NCI-H345 treated with DMSO at 0.1 percent for 48 hours (cell line): ENCODE data around the gene USP24.

Experiments
- DNase-seq: peaks from one replicate; lab custom pipeline; 2025; ENCODE audit not compliant: unreplicated experiment; lab: John Stamatoyannopoulos, UW

Gene USP24

DNA sequence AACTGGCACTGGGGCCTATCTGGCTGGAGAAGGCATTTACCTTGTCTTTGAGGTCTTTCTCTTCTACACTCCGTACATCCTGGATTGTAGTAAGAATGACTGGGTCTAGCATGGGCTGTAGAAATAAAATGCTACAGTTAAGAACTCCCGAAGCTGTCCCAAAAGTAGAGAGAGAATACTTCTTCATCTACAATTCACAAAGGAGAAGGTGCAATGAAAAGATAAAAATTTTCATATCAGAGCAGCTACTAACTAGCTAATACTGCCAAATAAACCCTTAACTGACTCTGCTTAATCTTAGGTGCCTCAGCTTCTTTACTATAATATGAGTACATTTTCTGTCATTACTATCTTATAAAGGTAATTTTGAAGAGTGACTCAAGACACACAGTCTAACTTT is 55.6 kb downstream of the USP24 start:
- DNase-seq: no peak

DNA sequence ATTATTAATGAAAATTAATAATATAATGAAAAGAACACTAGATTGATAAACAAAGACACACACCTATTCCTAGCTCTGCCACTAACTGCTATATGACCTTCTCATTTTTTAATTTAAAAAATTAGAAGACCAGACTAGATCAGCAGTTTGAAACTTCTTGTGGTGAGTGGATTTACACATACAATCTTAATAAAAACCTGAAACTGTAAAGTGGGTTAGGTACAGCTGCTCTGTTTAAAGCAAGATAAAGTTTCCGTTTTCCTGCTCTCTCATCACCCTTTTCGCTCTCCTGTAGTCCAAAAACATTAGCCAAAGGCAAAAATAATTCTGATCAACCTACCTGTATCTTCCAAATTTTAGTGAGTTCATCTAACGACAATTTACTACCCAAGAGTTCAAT is 58.6 kb downstream of the USP24 start:
- no peak for DNase-seq

DNA sequence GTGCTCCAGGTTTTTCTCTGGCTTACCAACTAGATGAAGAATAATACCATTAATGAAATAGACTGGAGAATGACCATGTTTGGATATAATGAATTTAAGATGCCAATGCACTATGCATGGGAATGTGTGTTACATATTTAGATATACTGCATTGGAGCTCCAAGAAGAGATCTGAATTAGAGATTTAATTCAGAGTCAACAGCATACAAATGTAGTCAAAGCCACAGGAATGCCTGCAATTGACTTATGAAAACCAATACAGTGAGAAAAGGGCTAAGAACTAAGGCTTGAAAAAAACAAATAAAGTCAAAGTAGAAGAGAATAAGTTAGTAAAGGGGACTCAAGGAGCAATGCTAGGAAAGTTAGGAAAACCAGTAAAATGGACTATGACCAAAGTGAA is 59.1 kb downstream of the USP24 start:
- no peak for DNase-seq

DNA sequence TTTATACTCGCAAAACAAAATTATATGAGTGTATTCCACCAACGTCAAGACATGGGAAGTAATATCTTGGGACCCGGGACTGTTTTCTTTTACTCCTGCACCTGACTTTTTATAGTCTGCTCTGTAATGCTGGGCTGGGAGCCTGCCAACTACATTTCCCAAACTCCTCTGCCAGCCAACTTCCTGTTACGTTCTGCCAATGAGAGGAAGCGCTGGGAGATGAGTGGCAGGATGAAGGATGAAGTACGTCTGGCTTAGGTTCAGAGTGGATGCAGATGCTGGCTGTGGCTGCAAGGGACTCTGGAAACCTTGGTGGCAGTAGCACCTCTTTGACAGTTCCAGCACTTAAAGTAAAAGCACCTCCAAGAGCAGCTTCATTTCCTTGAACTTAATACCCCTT is 59.6 kb downstream of the USP24 start:
- DNase-seq: no peak

DNA sequence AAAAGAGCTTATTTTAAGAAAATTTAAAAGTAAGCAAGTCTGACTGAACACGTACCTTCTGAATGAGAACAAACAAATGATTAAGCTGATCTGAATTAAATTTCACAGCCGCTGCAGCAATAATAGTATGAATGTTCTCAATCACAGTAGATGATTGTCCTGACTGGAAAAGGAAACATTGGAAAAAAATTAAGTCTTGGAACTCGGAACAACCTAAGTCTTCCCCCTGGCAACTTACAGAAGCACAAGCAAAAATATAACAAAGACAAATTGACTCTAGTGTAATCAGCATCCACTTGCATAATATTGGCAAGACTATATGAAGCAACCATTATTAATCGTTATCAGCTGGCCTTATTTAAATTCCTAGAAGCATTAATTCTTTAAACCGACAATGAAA is 60.5 kb downstream of the USP24 start:
- no peak for DNase-seq

DNA sequence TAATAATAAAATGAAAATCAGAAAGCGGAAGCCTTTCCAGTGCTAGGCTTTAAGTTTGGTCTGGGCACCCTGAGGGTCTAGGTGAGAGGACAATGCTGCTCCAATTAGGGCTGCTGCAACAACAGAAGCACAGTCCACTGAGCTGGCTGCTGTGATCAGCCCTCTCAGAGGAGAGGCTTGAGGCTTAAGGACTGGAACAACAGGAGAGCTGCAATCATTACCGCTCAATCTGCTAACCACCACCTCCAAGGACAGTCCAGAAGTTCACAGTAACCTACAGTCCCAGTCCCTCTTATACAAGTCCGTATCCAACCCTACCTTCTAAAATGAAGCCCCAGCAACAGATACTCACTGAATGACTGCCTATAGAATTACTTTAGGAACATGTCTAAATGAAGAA is 62.1 kb downstream of the USP24 start:
- DNase-seq: no peak

DNA sequence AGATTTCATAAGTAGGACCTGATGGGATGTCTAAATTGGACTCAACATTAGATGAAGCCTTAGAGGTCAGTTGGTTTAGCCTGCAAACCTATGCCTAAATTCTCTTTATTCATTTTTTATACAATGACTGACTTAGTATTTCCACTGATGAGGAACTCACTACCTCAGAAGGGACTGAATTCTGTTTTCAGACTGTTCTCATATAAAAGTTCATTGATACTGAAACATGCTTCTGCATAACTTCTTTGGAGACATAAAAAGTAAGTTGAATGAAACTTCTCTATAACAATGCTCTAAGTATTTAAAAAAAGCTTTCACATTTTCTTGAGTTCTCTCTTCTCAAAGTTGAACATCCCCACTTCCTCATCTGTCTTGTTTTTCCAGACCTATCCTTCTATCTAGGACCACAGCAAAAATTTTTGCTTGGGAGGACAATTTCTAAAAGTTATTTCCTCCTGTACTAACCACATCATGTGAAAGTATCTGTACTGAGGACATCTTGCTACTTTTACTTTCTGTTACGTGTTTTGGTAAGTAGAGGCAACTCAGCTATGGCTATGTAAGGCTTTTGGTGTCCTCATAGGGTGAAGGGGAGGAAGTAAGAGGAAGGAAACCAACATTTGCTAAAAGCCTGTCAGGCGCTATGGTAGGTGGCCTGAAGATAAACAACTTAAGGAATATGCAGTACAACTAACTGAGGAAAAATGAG is 64.1 kb downstream of the USP24 start:
- no peak for DNase-seq

DNA sequence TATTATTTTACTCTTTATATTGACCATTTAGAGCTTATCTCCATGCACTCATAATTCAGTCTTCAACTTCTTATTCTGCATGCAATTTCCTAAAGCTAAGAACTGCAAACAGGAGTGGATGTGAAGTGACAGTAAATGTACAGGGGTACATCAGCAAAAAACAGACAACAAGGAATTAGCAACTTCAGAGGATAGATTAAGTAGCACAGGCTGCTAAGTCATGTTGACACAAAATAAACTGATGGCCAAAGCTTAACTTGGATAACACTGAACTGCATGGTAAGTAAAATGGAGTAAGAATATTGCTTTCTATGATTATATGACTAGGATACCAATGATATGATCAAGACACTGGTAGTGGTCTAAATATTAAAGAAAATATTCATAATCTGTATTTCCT is 66.5 kb downstream of the USP24 start:
- no peak for DNase-seq

DNA sequence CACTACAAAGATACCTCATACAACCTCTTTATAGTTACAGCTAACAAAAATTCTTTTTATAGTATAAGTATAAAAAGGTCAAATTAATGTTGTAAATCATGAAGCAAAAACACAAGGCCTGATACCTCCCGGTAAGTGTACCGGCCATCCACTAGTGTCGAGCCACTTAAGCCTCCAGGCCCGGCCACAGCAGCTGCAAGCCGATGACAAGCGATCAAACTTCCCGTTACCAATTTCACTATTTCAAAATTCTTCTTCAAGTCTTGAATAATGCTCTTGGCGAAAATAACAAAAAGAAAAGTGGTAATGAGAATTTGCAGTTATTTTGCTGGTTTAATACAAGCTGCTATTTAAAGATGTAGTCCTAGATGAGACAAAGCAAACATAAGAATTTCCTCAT is 67.6 kb downstream of the USP24 start:
- DNase-seq: no peak

DNA sequence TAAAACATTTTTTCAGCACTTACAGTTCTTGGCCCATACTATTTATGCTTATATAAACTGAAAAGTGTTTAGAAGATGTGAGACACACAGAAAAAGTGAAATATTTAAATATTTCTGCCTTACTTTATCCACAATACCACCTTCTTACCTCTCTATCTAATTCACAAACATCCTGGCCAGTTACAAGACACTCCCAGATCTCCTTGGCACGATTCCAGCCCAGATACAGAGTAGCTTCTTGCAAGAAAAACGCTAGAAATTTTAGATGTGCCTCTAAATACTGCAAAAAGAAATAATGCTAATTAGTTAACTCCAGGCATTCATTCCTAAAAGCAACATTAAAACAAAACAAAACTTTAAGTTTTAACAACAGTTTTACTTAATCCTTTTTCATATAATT is 68.4 kb downstream of the USP24 start:
- DNase-seq: no peak

DNA sequence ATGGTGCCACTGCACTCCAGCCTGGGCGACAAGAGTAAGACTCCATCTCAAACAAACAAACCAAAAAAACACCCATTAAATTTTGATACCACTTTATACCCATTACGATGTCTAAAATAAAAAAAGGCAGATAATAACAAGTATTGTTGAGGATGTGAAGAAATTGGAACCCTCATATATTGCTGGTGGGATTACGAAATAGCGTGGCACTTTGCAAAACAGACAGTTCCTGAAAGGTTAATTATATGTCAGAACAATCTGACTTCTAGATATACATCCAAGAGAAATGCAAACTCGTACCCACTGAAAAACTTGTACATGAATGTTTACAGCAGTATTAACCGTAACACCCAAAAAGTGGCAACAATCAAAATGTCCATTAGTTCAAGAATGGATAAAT is 70.3 kb downstream of the USP24 start:
- DNase-seq: no peak

DNA sequence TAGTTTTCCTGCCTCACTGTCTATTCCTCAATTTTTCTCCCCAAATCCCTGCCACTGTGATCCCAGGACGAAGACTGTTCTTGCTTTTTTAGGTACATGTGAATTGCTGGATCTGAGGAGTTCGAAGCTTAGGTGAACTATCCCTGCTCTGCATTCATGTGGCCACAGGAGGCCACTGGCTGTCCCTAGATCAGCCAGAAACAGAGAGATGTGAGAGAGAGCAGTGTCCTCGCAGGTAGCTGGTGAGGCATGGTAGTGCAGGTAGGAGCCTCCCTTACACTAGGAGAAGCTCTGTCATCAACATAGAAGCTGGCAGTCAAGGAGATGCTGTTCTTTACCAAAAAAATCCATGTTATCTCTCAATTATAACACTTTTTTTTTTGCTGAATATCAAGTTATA is 71.5 kb downstream of the USP24 start:
- no peak for DNase-seq

DNA sequence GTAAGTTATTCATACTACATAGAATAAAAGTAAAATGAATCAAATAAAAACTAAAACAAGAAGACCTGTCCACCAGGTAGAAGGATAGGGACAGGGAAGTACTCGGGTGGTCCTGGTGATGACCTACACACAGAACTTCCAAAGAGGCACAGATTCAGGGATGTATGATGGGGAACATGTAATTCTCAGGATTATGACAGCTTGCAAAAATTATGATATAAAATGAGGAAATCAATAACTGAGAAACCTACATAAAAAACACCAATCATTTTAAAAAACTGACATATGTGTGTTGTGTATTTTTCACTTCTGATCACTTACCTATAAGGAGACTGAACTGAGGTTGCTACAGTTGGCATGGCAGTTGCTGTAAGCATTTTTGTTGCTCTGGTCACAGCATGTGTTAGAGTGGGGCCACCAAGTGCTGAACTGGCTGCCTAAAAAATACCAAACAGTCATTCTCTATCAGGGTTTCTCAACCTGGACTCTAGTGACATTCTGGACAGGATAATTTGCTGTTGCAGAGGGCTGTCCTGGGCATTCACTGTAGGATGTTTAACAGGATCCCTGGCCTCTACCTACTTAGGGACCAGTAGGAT is 73.8 kb downstream of the USP24 start:
- DNase-seq: no peak

DNA sequence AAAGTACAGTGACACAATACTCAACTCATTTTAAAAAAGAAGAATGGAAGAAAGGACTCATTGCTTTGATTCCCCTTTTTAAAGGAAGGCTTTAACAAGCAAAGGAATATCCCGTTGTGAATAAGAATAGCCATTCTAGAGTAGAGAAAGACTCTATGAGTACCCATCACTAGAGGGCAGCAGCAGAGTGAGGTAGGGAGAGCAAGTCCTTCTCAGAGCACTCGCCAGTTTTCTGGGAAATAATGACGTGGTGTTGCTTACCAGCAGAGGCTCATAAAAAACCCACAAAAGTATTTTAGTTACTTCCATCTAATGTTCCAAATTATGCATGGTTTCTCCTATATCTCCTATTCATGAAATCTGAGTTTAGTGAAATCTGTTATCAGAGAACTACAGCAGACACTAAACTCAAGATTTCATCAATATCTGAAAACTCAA is 74.6 kb downstream of the USP24 start:
- DNase-seq: peak; percentile 31

DNA sequence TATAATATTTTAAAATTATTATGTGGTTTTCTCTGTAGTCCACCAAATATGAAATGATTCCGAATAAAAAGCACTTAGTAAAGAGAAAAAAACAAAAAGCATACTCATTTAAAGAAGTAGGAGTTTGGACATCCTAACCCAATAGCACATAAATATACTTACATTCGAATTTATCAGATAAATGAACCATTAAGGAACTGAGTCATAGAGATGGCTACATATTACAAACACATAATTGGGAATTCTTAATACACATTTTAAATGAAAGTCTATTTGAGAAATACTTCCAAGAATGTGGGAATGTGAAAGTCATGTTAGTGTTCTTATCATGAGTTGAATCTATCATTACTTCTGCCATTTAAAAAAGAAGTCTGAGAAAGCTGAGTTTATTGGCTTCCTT is 75.0 kb downstream of the USP24 start:
- no peak for DNase-seq

DNA sequence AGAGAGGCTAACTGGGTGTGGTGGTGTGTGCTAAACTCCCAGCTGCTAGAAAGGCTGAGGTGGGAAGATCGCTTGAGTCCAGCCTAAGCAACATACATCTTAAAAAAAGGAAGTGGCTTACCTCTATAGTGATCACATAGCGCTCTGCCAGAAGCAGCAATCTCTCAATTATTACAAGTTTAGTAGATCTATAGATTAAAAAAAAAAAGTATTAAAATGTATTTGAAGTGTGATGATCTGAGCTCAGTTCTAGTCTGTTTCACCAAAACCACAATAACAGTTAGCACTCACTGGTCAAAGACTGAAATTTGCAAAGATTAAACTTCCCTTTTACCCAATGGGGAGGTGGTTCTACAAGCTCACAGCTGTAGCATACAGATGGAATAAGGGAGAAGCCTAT is 76.3 kb downstream of the USP24 start:
- no peak for DNase-seq

DNA sequence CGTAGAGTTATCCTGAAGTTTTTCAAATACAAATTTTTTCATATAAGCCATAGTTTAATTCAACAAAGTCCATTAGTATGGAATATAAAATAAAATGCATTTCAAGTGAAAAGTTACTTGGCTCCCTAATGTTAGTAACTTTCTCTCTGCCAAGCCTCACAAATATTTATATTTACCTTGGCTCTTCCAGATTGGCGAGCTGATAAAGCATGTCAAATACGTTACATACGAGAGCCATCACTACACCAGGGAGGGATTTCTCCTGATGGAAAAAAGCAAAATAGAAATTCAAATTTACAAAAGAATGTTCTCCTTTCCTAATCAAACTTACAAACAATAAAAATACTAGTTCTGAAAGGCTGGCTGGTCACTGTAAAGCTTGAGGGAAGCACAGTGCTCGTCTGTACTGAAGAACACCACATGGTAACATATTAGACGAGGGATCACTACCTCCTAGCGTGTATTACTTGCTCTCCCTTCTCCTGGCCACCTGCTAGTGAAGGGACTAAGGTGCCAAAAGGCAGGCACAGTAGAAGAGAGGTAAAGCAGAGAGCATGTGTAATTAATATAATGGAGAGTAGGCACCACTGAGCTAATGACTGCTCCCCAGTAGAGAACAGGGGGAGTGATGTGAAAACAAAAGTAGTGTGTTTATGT is 80.9 kb downstream of the USP24 start:
- DNase-seq: no peak

DNA sequence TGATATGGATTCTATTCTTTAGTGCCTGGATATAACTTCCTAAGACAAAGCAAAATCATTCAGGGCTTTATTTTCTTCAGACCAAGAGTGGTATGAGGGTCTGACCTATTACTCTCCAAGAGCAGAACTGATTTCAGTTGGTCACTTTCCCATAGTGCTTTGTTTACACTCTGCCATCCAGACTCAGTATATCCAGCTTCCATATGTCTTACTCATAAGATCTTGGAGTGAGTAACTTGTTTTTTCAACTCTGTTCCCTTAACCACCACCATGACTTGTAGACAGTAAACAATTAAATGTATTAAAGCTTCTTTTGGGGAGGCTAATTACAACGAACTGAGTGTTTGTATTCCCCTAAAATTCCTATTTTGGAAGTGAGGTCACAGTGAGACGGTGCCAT is 83.4 kb downstream of the USP24 start:
- DNase-seq: no peak

DNA sequence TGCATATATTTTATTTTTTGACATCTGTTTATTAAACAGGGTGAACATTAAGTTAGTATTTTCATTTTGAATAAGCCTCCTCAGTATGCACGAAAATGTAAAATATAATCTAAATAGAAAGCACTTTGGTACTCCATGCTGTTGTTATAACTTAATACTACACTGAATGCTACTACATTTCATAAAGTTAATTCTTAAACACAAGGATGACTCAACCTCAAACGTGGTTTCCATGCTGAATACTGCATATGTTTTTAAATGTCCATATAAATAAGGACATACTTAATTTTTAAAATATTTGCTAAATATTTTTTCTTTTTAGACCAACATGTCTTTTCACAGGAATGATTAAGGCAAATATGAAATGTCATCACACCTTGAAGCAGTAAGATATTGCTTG is 83.9 kb downstream of the USP24 start:
- no peak for DNase-seq

DNA sequence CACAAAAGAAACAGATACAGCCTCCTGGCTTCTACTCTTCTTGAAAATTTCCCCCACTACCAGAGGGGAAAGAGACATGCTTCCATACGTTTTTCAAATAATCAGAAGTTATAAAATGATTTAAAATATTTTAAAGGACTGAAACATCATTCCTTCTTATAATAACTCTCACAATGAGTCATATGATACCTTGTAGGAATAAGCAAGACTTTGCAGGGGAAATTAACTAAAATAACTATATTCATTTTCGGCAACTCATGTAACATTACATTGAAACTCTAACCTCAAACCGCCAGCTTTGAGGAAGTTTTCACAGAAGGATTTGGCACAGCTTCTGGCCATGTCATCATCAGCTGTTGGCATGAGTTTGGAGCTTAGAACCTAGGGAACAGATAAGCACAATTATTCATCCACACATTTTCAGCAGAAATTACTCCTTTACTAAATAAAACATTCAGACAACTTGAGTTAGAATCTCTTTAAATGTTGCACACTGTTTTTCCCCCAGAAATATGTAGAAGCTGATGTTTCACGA is 85.9 kb downstream of the USP24 start:
- no peak for DNase-seq

DNA sequence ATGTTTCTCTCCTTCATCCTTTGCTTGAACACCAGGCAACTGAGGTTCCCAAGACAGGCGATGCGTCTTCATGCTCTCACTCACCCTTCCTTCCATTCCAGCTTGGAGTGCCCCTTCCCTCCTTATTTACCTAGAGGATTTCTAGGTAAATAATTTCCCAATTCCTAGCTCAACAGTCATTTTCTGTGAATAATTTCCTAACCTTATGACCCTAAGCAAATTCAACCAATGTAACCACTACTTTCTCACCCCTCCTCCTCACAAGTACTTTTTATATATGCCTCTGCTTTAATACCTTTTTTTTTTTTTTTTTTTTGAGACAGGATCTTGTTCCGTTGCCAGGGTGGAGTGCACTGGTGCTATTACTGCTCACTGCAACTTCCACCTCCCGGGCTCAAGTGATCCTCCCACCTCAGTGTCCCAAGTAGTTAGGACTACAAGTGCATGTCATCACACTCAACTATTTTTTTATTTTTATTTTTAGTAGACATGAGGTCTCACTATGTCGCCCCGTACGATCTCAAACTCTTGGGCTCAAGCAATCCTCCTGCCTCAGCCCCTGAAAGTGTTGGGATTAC is 86.7 kb downstream of the USP24 start:
- DNase-seq: no peak

DNA sequence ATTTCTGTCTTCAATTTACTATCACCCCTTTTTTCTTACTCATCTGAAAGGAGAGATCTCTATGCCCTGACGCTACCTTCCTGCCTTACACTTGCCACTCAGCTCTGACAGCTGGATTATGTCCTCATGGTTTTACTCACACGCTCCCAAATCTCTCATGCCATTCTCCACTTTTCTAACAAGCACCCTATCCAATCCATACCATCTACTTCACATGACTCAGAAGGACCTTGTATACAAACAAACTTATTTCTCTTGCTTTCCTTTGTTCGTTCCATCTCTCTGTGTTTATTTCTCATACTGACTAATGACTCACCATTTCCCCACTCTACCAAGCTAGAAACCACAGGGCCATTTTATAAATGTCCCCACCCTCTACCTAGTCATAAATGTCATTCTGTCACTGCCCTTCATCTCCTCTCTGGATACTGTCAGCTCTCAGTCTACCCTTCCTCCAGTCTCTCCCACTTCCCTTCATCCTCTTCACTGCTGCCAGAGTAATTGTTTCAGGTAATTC is 87.3 kb downstream of the USP24 start:
- no peak for DNase-seq
